Loucy (cell line): ENCODE results near the gene RNF126.

ENCODE experiments used
- CTCF ChIP-seq: fragments of 200-600 bp; sonication (generic); conservative IDR thresholded peaks from 2 replicates; pipeline ENCODE4 v1.5.1; 2014; ENCODE audit warnings: mild to moderate bottlenecking, antibody characterized with exemption, low read length
- EZH2phosphoT487 ChIP-seq: fragments of 200-600 bp; IDR thresholded peaks from 2 replicates; pipeline ENCODE4 v1.6.1; 2018; ENCODE audit warnings: antibody characterized with exemption, mild to moderate bottlenecking, moderate library complexity, borderline replicate concordance

- no peak for TF ChIP-seq CTCF
- TF ChIP-seq EZH2phosphoT487 = no peak
These were observed 32.4 kb upstream of the RNF126 start, which contains the start of gene PRSS57 for GRCh38 chr19:695352-695949.
